SH-SY5Y (cell line): ENCODE results near the gene TCF12.

Experiments
- GATA2 ChIP-seq: IDR thresholded peaks from 2 replicates; pipeline ENCODE4 v1.6.1; 2011; ENCODE audit warnings: mild to moderate bottlenecking, low read depth, low read length
- GATA3 ChIP-seq: IDR thresholded peaks from 2 replicates; pipeline ENCODE4 v1.6.1; 2011; ENCODE audit warnings: low read depth, mild to moderate bottlenecking, low read length, moderate library complexity

GRCh38 chr15:57026016-57026592 lies 107.7 kb downstream of the TCF12 start:
- TF ChIP-seq GATA3 (no peak), GATA2 (no peak)
